ENCODE results near the gene IL1RN. TPM values are rescaled to one million over a fixed set of nuclear protein-coding genes. Genes with fewer than 3 reads are reported as not detected.
"Not testable (repeated sequence)": the region's sequence is repeated elsewhere in the genome, so short reads cannot be mapped to it uniquely, and the experiment has no call there.

The IL1RN gene, protein sequence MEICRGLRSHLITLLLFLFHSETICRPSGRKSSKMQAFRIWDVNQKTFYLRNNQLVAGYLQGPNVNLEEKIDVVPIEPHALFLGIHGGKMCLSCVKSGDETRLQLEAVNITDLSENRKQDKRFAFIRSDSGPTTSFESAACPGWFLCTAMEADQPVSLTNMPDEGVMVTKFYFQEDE
- 16.0 TPM for total RNA-seq

DNA sequence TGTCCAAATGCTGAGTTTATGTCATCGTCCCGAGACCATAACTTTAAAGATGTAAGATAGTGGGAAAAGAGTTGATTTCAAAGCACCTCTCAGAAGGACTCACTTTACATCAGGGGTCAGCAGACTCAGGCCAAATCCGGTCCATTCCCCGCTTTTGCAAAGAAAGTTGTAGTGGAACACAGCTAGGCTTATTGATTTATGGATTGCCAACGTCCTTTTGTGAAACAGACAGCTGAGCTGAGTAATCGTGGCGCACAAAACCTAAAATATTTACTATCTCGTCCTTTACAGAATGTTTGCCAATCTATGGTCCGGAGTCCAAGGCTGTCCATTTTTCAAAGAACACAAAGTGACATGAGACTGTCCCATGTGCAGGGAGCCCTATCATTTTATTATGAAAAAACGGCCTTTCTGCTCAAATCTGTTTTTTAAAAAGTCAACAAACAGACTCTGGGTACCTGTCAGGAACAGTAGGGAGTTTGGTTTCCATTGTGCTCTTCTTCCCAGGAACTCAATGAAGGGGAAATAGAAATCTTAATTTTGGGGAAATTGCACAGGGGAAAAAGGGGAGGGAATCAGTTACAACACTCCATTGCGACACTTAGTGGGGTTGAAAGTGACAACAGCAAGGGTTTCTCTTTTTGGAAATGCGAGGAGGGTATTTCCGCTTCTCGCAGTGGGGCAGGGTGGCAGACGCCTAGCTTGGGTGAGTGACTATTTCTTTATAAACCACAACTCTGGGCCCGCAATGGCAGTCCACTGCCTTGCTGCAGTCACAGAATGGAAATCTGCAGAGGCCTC is at the start of gene IL1RN:
Gene IL1RN, plus strand, starts transcription at position 754 of the 801 bp plus-strand sequence. Its CDS starts 27 bp downstream, at position 781.
- ATAC-seq (peak; percentile 52), DNase-seq (ENCODE audit: low spot score) (peak; percentile 73)

DNA sequence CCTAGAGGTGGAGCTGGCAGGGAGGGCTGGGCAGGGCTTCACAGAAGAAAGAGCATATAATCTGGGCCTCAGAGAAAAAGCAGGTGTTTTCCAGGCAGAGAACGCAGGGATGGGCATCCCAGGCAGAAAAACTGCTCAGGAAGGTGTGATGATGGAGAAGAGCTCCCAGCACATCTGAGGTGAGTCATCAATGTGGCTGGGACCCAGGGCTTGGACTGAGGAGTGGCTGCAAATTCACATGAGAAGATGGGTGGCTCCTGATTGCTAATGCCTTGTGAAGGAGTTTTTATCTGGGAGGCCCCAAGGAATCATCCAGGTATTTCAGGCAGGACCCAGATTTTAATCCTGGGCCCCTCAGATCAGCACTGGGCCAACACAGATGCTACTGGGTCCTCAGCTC is 49.5 kb upstream of the IL1RN start:
- DNase-seq (ENCODE audit: low spot score), result no peak
- ATAC-seq, result no peak

DNA sequence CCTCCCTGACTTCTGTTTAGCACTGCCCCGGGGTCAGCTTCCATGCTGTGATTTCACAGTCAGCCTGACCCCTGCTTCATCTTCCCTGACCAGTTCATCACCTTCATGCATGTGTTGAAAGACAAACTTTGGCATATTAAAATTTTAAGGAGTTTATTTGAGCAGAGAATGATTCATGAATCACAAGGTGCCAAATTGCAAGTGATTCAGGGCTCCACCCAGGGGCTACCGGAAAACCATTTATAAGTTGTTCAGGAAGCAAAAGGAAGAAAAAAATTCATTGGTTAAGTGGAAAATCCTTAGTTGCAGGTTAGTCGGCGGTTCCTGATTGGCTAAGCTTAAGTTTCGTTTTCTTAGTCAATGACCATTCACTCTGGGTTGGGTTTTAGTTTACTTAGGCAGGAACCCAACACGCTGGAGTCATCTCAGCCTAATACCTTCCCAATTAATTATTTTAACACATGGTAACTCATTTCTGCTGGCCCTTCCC is 49.0 kb upstream of the IL1RN start:
- DNase-seq (ENCODE audit: low spot score), result no peak
- peak; percentile 80 for ATAC-seq

DNA sequence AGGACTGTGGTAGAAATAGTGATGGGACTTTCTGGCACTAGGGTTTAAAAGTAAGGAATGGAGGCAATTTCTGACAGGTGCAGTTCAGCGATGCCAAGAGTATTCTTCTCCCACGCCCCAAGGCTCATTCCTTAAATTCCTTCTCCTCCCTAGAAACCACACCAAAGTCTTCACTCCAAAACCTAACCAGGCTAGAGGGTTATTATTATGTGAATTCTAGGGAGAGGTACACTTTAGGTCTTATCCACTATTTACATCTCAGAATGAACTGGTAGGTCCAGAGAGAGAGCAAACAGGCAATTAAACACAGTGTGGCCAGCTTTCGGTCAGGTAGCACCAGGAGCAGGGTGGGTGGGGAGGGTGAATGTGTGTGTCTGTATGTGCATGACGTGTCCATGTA is 48.3 kb upstream of the IL1RN start:
- ATAC-seq (no peak), DNase-seq (ENCODE audit: low spot score) (no peak)

DNA sequence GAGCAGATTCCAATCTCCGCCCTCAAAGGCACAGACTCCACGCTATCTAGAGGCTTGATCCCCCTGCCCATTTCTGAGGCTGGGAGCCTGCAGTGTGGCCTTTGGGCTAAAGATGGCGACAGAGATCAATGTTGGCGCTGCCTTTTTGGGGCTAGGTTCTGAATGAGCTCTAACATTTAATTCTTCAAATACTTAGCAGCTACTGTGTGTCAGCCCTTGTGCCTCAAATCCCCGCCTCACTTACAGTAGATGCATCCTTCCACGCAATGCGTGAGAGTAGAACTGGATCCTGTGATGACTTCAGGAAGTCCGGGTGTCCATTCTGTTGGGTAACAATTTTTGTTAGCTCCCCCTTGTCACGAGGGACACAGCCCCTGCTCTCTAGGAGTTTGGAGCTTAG is 47.3 kb upstream of the IL1RN start:
- DNase-seq (ENCODE audit: low spot score) (peak; percentile 55), ATAC-seq (peak; percentile 79)

DNA sequence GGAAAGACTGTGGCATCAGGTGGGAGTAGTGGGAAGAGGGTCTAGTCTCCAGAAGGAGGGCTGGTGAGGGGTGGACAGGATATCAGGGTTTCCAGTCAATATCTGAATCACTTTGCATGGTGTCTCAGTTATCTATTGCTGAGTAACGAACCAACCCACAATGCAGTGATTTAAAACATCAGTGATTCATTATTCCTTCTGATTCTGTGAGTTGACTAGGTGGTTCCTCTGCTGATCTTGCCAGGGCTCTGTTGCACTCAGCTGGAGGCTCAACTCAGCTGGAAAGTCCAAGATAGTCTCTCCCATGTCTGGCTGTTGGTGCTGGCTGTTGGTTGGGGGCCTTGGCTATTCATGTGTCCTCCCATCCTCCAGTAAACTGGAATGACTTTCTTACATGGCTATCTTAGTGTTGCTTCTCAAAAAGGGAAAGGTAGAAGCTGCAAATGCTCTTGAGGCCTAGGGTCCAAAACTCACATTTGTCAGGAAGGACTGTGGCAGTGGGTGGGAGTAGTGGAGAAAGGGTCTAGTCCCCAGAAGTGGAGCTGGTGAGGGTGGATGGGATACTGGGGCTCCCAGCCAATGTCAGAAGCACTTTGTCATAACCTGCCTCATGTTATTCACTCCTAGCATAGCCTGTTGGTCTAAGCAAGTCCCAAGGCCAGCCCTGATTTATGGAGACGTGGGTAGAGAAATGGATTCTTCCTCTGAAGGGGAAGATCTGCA is 45.7 kb upstream of the IL1RN start:
- no peak for ATAC-seq
- no peak for DNase-seq (ENCODE audit: low spot score)

DNA sequence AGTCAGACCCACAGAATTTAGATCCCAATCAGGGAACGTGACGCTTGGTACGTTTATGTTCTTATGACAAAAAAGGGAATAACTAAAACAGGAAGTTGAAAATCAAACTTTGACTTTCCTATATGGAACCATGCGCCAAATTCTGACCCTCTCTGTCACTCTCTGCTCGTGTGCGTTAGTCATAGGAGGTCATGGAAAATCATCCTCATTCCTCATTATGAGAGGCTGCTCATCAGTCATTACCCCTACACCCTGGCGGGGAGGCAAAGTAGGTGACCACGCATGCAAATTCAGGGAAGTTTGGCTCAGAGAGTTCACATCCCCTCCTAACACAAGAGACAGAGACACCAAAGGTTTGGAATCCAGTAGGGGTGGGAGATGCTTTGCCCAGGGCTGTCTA is 44.1 kb upstream of the IL1RN start:
- ATAC-seq (no peak), DNase-seq (ENCODE audit: low spot score) (no peak)

DNA sequence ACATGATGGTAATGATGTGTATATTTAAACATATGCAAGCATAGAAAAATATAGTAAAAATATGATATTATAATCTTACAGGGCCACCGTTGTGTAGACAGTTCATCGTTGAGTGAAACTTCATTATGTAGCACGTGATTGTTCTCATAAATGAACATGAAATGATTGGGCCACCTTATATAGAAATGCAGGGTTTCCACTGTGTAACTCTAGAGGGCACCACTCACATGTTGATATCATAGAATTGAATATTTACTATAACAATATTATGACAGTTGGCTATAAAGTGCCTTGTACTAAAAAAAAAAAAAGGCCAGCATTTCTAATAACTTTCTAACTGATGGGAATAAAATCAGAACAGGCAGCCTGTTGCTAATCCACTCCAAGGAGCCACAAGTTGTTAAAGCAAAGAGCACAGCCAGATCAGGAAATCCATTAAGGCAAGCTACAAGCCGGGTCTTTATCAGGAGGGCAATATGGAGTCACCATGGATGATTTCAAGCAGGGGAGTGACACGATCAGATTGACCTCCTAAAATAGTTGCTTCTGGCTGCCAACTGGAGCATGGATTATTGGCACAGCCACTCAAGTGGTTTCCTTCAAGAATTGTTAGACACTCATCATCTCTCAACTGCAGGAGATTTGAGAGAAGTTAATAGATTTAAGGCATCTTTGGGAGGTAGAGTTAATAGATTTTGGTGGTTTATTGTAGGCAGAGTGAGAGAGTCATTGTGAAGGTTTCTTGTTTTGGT is 43.0 kb upstream of the IL1RN start:
- peak; percentile 55 for ATAC-seq
- no peak for DNase-seq (ENCODE audit: low spot score)

DNA sequence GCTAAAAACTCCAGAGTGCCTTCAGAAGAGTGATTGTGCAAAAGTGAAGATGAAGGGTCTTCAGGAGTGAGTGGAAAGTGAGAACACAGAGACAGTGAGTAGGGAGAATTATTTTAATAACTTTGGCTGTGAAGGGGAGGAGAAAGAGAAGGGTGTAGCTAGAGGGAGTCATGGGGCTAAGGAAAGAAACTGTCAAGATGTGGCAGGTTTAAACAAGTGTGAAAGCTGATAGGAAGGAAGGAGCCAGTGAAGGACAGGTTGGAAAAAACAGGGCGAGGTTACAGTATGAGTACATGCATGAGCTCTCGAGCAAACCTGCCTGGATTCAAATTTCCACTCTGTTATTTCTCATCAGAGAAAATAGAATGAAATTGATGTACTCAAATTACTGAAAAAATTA is 41.9 kb upstream of the IL1RN start:
- ATAC-seq (no peak), DNase-seq (ENCODE audit: low spot score) (no peak)

DNA sequence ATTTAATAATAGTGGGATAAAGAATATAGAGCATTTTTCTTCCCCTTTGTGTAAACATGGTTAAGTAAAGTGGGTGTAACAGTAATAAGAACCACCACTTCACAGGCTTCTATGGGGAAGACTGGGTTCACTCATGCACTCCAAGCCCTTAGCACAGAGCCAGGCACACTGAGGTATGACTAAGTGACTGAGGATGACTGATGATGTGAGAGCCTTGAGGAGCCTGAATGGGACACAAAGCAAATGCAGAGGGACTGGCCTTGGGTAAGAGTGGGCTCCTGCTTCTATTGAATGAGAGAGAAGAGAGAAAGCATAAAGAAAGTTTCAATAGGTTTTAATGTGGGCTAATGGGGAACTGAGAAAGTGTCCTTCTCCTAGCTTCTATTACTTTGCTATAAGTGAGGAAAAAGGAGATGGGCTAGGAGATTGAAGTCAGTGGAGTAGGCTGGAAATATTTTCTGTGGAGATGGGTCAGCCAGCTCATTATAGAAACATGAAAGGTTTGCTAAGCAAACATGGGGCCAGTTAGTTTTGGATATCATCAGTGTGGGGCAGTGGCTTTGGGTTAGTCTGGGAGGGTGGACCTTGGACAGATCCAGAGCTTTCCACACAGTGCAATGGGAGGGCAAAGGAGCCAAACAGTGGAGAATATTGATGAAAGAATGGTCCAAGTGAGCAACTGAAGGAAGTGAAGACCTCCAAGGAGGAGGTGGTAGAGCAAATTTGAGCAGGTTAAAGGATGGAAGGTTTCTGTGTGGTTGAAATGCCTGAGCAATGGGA is 39.0 kb upstream of the IL1RN start:
- ATAC-seq (peak; percentile 97), DNase-seq (ENCODE audit: low spot score) (peak; percentile 79)

DNA sequence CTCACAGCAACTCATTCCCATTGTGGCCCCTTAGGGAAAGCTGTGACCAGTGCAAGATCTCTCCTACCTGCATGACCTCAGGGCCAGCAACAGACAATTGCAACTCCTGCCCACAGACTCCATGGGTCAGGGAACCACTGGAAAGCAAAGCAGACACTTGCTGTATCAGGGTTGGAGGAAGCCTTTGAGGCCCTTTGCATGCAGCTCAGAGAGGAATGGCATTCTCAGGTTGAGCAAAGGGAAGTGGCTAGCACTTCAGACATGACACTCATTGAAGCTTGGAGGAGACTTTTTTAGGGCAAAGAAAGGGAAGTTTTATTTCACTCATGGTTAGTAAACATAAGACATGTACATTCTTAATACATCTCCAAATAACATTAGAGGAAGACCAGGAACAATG is 37.5 kb upstream of the IL1RN start:
- ATAC-seq (no peak), DNase-seq (ENCODE audit: low spot score) (no peak)

DNA sequence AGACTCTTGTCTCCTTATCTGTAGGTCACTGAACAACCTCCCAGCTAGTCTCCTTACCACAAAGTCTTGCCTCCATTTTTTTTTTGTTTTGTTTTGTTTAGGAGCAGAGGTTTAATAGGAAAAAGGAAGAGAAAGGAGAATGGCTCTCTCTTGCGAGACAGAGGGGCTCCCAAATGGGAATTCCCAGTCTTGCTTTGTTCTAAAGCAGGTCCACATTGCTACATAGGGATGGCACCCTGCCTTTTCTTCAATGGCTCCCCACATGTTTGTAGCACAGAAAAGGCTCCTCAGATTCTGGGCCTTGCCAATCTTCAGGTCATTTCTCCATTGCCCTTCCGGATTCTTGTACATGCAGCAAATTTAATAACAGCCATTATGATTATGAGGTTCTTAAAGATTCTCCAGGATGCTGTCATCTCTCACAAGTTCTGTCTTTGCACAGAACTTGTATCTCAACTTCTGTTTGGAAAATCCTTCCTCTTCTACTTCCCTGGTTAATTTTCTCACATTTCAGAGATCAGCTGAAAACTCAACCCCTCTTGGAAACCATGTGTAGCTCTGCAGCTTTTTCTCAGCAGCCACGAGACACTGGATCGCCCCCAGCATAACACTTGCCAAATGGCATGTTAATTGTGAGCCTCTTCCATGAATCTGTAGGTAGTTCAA is 36.0 kb upstream of the IL1RN start:
- ATAC-seq (no peak), DNase-seq (ENCODE audit: low spot score) (no peak)

DNA sequence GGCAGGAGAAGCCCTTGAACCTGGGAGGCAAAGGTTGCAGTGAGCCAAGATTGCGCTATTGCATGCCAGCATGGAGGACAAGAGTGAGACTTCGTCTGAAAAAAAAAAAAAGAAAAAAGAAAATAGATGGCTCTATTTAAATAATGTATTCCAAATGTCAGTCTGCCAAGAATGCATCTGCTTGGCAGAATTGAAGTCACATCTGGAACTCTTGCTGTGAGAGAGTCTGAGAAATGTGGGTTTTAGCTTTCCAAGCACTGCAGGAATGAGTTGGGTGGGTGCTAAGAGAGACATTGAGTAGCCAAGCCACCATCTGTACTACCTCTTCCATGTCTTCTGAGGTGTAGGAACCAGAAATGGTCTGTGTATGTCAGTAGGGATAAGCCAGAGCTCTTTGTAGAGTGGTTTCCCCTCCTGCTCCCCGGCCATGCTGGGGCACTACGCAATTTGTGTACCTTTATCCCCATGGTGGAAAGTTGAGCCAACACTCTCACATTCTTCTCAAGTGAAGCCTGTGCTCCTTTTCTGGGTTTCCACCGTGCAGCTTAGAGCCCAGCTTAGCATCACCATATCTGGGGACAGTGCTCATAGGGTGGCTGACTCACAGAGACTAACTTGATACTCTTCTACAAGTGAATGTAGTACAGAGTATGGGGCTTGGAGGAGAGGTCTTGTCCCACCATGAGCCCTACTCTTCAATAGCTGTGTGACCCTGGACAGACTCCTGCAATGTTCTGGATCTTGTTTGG is 34.4 kb upstream of the IL1RN start:
- DNase-seq (ENCODE audit: low spot score), result no peak
- ATAC-seq, result no peak

DNA sequence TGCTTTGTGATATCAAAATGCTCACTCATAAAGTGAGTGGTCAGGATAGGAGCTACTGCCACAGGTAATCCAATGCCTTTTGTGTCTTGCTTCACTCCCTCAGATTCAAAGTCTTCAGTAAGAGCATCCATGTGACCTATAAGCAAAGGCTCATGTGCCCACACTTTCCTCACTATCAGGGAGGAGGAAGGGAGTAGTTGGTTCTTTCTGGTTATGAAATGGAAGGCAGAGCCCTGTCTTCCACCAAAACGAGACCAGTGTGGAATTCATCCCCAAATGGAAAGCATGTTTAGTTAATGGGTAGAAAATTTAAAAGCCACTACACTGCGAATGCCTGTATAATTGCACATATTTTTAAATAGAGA is 33.8 kb upstream of the IL1RN start:
- no peak for ATAC-seq
- DNase-seq (ENCODE audit: low spot score), result no peak

DNA sequence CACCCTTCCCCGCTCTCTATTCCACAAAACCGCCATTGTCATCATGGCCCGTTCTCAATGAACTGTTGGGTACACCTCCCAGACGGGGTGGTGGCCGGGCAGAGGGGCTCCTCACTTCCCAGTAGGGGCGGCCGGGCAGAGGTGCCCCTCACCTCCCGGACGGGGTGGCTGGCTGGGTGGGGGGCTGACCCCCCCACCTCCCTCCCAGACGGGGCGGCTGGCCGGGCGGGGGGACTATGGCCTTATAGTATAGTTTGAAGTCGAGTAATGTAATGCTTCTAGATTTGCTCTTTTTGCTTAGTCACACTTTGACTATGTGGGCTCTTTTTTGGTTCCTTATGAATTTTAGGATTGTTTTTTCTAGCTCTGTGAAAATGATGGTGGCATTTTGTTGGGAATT is 31.1 kb upstream of the IL1RN start:
- DNase-seq (ENCODE audit: low spot score); ATAC-seq: not testable (repeated sequence)

DNA sequence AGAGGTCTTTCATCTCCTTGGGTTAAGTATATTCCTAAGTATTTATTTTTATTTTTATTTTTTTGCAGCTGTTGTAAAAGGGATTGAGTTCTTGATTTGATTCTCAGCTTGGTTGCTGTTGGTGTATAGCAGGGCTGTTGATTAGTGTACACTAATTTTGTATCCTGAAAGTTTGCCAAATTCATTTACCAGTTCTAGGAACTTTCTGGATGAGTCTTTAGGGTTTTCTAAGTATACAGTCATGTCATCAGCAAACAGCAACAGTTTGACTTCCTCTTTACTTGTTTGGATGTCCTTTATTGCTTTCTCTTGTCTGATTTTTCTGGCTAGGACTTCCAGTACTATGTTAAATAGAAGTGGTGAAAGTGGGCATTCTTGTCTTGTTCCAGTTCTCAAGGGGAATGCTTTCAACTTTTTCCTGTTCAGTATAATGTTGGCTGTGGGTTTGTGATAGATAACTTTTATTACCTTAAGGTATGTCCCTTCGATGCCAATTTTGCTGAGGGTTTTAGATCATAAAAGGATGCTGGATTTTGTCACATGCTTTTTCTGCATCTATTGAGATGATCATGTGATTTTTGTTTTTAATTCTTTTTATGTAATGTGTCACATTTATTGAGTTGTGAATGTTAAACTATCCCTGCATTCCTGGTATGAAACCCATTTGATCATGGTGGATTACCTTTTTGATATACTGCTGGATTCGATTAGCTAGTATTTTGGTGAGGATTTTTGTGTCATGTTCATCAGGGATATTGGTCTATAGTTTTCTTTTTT is 30.4 kb upstream of the IL1RN start:
- DNase-seq (ENCODE audit: low spot score); ATAC-seq: not testable (repeated sequence)

DNA sequence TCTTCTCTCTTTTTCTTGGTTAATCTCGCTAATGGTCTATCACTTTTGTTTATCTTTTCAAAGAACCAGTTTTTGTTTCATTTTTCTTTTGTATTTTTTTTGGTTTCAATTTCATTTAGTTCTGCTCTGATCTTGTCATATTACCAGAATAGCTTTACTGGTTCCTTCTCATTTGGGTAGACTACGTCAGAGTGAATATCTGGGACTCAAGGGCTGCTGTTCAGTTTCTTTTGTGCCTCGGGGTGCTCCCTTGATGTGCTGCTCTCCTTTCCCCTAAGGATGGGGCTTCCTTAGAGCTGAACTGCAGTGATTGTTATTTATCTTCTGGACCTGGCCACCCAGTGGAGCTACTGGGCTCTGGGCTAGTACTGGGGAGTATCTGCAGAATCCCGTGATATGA is 29.4 kb upstream of the IL1RN start:
- ATAC-seq, result no peak
- no peak for DNase-seq (ENCODE audit: low spot score)

DNA sequence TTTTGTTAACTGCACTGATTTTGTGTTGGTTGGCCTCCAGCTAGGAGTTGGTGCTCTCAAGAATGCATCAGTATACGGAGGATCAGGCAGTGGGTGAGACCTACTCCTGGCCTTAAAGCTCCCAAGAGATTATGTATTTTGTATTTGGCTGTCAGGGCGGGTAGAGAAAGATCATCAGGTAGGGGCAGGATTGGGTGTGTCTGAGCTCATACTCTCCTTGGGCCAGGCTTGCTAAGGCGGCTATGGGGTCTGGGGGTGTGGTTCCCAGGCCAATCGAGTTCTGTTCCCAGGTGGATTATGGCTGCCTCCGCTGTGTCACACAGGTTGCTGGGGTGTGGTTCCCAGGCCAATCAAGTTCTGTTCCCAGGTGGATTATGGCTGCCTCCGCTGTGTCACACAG is 28.9 kb upstream of the IL1RN start:
- no peak for DNase-seq (ENCODE audit: low spot score)
- ATAC-seq, result no peak

Measured in left lobe of liver (tissue), 2 donors.